HG03066 (cell line): ENCODE measurements around the gene NAPSA.

Experiments used
- ATAC-seq: cut with Tn5 transposase; IDR thresholded peaks from one replicate; pipeline ENCODE4 v1.9.1; 2021; ENCODE audit warnings: low read depth; ENCODE audit not compliant: unreplicated experiment

Gene NAPSA

DNA sequence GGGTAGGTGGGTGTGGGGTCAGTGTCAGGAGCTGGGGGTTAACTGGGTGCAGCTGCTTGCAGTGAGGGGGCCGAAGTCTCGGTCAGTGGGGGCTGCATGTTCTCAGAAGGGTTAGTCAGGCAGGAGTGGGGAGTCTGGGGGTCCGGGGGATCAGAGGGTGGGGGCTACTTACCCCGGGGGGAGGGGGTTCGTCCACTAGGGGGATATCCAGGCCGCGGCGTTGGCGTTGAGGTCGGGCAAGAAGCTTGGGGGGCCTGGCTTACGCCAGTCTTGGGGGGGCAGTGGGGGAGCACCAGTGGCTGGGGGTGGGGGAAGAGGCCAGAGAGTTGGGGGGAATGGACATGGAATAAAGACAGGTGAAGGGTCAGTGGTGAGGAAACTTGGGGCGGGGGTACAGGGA is 45.4 kb downstream of the NAPSA start:
- no peak for ATAC-seq

DNA sequence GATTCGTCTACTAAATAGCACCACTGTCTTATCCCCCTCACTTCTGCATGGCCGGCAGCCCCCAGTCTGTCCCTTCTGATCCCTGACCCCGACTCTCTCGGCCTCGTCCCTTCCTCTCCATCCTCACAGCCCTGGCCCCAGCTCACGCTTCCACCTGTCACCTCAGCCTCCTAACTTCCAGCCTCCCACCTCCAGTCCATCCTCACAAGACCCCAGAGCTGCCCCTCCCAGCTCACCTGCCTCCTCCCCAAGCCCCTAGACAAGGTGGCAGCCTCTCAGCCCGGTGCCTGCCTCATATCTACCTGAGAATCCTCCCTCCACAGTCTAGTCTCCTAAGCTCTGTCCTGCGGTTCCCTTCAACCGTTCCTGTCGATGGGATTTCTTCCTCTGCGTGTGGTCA is 46.3 kb downstream of the NAPSA start:
- no peak for ATAC-seq

DNA sequence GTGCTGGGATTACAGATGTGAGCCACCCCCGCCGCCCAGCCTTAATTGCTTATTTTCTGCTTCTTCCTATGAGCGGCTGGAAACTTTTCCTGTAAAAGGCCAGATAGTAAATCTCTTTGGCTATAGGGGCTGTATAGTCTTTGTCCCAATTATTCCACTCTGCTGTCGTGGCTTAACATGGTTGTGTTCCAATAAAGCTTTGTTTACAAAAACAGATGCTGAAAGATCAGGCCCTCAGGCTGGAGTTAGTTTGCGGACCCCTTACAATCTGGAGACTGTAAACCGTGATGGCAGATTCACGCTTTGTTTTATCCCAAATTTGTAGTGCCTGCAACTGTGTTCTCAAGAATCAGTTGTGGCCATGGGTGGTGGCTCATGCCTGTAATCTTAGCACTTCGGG is 47.0 kb downstream of the NAPSA start:
- ATAC-seq = no peak

DNA sequence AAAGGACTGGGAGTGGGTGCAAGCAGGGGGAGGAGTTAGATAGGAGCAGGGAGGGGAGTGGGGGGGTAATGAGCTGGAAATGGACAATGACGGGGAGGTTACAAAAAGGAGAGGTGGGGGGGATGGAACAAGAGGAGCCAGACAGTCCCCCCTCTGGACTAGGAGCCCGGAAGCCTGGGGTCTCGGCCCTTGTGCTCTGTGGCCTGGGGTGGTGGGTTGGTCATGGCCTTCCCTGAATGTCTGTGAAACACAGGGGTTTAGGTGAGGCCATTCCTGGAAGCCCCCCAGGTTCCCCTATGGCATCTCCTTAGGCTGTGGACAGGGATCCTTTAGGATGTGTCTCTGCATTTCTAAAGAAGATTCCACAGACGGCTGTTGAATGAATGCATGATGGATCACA is 48.3 kb downstream of the NAPSA start:
- no peak for ATAC-seq

DNA sequence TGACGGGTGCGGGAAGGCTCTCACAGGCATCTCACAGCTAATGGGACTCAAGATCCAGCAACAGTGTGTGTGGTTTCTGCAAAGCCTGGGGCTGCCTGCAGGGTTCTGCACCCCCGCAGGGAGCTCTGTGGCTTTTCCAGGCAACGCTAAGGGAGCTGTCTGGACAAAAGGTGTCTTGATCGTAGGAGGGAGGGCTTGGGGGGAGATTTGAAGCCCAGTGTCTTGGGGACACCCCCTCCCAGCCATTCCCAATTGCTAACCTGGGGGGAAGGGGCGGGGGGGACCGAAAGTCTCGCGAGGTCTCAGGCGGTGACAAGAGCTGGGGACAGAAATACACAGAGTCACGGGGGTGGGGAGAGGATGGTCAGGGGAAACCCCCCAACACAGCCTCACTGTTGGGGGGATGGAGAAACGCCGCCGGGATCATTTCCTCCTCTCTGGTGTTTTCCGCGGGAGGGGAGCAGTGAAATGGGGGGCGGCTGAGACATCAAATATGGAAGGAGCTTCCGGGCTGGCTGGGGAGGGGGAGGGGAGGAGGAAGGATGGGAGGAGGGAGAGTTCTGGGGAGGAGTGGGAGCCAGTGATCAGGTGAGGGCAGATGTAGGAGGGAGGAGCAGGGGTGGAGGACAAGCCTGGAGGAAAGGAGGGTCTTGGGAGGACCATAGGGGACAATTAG is 49.5 kb downstream of the NAPSA start:
- ATAC-seq = no peak

DNA sequence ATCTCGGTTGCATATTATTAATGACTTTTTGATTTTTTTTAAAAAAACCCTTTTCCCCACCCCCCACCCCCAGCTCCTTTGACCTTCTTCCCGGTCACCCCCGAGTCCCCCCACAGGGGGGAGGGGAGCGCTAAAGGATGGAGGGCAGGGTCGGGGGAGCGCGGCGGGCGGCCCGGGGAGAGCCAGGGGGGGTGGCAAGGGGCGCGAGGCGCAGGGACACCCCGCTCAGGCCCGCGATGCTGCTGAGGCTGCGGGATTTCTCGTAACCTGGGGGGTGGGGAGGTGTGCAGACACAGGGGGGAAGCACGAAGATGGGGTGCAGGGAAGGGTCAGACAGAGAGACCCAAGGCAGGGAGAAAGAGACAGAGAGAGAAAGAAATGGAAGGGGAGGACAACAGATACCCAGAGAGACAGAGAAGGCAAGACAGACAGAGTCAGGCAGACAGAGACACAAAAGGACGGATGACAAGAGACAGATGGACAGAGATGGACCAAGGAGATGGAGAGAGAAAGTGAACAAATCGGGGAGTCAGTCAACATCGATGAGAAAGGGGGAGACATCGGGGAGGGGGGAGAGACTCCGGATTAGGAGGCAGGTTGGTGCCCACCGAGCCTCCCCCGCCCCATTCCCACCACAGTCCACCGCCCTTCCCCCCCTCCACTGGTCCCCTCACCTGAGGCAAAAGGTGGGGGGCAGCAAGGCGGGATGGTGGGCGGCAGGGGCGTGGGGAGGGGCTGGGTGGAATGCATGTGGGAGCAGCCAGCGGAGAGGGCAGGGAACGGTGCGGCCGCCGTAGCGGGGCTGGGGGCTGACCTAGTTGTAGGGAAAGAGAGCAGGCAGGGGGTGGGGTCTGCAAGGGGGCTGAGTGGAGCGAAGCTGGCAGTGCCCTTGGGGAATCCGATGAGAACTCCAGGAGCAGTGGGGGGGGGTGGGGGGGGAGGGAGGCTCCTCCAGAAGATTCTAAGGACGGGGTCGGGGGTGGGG is 50.4 kb downstream of the NAPSA start:
- ATAC-seq = no peak

DNA sequence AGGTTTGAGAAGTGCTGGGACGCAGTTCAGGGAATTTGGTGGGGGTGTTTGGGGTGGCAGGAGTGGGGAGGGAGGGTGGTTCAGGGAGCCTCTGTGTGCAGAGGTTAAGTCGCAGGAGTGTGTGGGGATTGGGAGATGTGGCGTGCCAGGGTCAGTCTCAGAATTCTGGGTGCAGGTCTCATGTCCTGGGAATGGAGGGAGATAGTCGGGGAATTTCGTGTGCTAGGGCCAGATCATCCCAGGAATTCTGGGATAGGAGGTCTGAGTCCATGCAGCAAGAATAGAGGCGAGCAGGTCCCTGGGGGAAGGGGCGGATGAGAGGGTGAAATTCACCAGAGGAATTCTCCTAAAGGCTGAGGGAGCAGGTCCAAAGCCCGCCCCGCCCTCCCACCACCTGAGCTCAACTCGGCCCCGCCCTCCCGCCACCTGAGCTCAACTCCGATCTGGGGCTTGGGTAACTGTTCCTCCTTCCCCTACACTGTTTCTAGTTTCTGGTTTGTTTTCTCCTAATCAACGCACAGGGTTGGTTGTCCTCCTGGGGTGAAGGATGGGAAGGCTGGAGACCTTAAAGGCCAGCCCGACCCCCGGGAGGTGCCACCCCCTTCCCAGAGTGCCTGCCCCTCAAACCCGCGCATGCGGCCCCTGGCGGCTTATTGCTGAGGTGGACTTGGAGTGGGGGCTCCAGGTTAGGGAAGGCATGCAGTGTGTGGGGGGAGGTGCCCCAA is 51.5 kb downstream of the NAPSA start:
- no peak for ATAC-seq

DNA sequence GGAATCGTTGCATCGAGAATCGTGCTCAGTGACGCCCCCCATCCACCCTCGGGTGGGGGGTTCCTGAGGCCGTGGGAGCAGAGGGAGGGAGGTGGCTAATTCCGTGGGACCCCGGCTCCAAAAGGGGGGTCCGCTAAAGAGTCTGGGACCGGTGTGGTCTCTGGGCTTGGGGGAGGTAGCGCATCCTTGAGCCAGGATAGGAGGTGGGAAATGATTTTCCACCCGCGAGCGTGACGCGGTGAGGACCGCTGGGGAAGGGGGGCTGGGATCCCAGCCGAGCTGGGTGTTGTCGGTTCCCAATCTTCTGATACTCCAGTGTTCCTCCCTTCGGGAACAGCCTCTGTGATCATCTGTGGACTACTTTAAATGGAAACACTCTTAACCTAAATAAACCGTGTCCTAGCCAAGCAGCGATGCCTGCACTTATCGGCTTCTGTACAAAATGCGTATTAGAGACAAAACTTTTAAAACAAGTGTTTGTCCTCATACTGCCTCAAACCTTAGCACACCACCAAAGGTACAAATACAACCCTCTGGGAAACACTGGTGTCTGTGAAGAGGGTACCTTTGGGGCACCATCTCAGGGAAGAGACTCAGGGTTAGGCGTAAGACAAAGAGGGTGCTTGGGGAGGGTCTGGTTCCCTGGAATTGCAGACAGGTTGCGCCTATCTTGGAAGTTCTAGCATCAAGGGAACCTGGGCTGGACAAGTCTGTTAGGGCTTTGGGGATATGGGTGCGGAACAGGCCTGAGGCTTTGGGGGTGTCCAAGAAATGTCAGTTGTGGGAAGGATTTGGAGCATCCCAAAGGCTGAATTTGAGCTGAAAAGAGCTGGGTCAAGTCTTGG is 52.2 kb downstream of the NAPSA start:
- no peak for ATAC-seq

DNA sequence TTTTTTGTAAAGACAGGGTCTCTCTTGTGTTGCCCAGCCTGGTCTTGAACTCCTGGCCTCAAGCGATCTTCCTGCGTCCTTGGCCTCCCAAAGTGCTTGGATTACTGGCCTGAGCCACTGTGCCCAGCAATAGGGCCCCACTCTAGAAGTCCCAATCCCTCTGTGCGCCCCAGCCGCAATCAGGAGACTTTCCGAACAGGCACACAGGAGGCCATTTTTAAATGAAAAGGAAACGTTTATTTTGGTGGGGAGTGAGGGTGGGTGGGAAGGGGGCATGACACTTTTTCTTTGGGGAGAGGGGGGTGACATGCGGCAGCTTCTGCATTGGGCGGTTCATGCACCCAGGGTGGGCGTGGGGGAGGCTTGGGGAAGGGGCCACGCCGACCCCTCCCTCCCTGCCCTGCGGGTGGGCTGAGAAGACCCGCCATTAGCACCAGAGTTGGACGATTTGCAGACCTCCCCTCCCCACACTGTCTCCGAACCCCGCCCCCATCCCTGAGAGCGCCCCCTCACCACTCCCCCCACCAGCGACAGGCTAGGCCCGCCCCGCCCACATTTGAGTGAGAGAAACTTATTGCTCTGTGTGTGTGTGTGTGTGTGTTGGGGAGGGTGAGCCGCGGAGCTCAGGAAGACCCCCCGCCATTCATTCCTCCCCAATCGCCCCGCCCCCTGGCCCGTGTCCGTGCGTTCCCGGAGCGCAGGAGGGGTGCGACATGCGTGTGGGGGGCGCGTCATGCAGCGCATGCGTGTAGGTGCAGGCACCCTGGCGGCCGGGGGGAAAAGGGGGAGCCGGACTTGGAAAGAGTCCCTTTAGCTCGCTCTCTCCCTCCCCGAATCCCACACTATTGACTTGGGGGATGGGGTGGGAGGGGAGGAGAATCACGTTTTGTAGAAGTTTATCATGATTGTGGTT is 53.5 kb downstream of the NAPSA start:
- ATAC-seq = no peak

DNA sequence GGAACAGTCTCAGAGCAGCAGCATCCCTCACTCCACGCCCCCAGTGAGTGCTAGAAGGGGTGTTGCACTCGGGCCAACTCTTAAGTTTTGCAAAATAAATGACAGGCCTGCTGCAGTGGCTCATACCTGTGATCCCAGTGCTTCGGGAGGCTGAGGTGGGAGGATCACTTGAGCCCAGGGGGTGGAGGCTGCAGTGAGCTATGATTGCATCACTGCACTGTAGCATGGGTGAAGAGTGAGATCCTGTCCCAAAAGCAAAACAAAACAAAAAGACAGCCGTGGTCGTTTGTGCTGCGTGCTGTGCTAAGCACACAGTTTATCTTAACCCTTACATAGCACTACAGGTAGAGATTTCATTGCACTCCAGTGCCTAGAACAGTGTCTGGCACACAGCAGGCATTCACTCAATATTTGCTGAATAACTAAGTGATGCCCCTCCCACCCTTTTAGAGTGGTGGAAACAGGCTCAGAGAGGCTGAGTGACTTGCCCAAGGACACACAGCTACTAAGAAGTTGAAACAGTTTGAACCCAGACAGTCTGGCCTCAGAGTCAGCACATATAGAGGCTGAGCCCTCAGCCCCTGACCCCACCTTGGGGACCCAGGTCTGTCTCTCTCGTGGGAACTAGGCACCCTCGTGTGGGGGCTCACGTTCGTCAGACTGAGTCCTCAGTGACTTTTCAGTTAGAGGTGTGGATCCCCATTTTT is 54.5 kb downstream of the NAPSA start:
- no peak for ATAC-seq

DNA sequence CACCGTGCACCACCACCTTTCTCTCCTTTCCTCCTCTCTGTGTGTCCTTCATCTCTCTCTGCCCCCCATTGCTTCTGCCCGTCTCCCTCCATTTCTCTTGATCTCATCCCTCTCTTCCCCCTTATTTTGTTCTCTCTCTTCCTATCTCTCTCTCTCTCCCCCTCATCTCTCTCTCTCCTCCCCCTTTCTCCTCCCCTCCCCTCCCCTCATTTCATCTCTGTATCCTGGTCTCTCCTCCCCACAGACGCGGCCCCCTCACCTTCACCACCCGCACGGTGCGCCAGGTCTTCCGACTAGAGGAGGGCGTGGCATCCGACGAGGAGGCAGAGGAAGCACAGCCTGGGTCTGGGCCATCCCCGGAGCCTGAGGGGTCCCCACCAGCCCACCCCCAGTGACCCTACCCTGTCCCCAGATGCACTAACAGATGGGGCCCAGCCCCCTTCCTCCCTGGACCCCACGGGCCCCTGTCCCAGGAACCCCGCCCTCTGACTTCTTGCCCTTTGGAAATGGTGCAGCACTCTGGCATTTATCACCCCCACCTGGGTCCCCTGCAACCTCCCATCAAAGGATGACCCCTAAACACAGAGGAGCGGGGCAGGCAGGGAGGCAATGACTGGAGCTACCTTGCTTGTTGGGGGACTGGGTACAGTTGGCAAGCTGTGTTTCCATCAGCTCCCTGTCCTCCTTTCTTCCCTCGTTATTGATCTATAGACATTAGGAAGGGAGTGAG is 55.9 kb downstream of the NAPSA start:
- ATAC-seq = no peak

DNA sequence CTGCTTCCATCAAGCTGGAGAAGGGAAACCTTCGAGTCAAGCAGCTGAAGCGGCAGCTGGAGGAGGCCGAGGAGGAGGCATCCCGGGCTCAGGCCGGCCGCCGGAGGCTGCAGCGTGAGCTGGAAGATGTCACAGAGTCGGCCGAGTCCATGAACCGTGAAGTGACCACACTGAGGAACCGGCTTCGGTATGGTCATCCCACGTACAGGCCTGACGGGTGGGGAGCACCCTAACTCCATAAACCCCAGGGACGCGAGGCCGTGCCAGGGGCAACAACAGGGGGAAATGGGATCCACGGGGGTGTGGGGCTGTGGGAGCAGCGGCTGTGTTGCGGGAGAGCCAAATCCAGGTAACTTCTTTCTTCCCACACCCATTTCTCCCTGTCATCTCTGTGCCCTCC is 56.4 kb downstream of the NAPSA start:
- no peak for ATAC-seq
